Esophagus squamous epithelium (tissue), 5 donors: Measurements from ENCODE around the gene SPINK13. TPM values are rescaled to one million over a fixed set of nuclear protein-coding genes. Genes with fewer than 3 reads are reported as not detected.

Source experiments
- DNase-seq: peaks from one replicate; lab custom pipeline; 2025; lab: John Stamatoyannopoulos, UW
- H3K27ac ChIP-seq, 4 donors: fragments of 200-600 bp; sonication (generic); one replicate each; pipeline ENCODE4 v1.5.1; 2016 to 2019; ENCODE audit warnings: mild to moderate bottlenecking in 1 of 4
- H3K27me3 ChIP-seq, 4 donors: fragments of 200-600 bp; sonication (generic); 1 replicate in 3 of 4; 2 replicates in 1 of 4; pipeline versions ENCODE4 v1.5.1 to v1.6.0; 2017 to 2021; ENCODE audit warnings: antibody characterized with exemption in 1 of 4
- H3K36me3 ChIP-seq, 3 donors: fragments of 200-600 bp; sonication (generic); one replicate each; pipeline ENCODE4 v1.5.1; 2016 to 2019
- H3K4me1 ChIP-seq, 3 donors: fragments of 200-600 bp; sonication (generic); one replicate each; pipeline ENCODE4 v1.5.1; 2017 to 2019
- H3K4me3 ChIP-seq, 4 donors: fragments of 200-600 bp; sonication (generic); 1 replicate in 3 of 4; 2 replicates in 1 of 4; pipeline ENCODE4 v1.5.1; 2016 to 2019; ENCODE audit warnings: mild to moderate bottlenecking in 2 of 4, moderate library complexity in 1 of 4
- H3K9me3 ChIP-seq, 3 donors: fragments of 200-600 bp; sonication (generic); one replicate each; pipeline ENCODE4 v1.5.1; 2016 to 2019
- CTCF ChIP-seq, 6 experiments: fragments of 450-650 bp in 4 of 6; fragments of 200-600 bp in 2 of 6; sonication (generic) in 2 of 6; IDR thresholded peaks; one replicate each; pipeline ENCODE4 v1.5.1; 2016 to 2019; ENCODE audit warnings: antibody characterized with exemption in 6 of 6, mild to moderate bottlenecking in 4 of 6, moderate library complexity in 4 of 6
- POLR2A ChIP-seq, 4 donors: fragments of 450-650 bp; IDR thresholded peaks; one replicate each; pipeline ENCODE4 v1.6.1; 2017; ENCODE audit warnings: antibody characterized with exemption in 4 of 4, mild to moderate bottlenecking in 4 of 4, moderate library complexity in 3 of 4
- WGBS, 2 donors: methylation state at CpG; one replicate each; pipeline ENCODE4 v1.1.5; 2018; 5-methylcytosine and 5-hydroxymethylcytosine counted together
- intact Hi-C: fragments of 100-400 bp; cut with DNase I; formaldehyde crosslinking; loops from one replicate; pipeline ENCODE4 v1.15.0; 2022
- total RNA-seq, 4 donors: library from RNA; depleted of rRNA; stranded (reverse); fragments of >200 nt; gene quantifications; one replicate each; pipeline ENCODE4 v1.1.0, GENCODE V29; 2016
- donor health status: DM: yes; HTN: yes; CAD: no.

The SPINK13 gene
- total RNA-seq, 4 donors from 2014 or later: not detected

GRCh38 chr5:148290271-148291195, 21.9 kb downstream of the SPINK13 start:
- Histone ChIP-seq H3K9me3 (no peaks in the 10 kb centered on the region), H3K4me1 (peaks cover 0 to 6% (median 0%) of the 10 kb centered on the region in 3 donors), H3K27me3 (no peaks in the 10 kb centered on the region), H3K36me3 (no peaks in the 10 kb centered on the region), H3K27ac (no peak overlapping the region), H3K4me3 (no peak overlapping the region)
- TF ChIP-seq CTCF (IDR thresholded peaks at IDR 0.05): peak in 5 of 6 experiments; percentile 24 to 68 (median 48)
- TF ChIP-seq POLR2A (IDR thresholded peaks at IDR 0.05): no peak
- intact Hi-C loops: no loop called here
- 59 to 71% methylated on average over 6 of the region's 6 CpGs for WGBS, 2 donors
- no peak for DNase-seq

- DNase-seq: no peak
- no peak overlapping the region for H3K27ac ChIP-seq
- TF ChIP-seq POLR2A (IDR thresholded peaks at IDR 0.05): no peak
- TF ChIP-seq CTCF (IDR thresholded peaks at IDR 0.05): no peak
- H3K36me3 ChIP-seq: no peaks in the 10 kb centered on the region
- intact Hi-C loops: no loop called here
- no peaks in the 10 kb centered on the region for H3K27me3 ChIP-seq
- no peaks in the 10 kb centered on the region for H3K4me1 ChIP-seq
- H3K9me3 ChIP-seq: no peaks in the 10 kb centered on the region
- WGBS, 2 donors: 62 to 63% methylated on average over 4 of the region's 4 CpGs
- H3K4me3 ChIP-seq: no peak overlapping the region
These were observed 29.1 kb downstream of the SPINK13 start for GRCh38 chr5:148297731-148298130.

- no peak overlapping the region for H3K27ac ChIP-seq
- H3K27me3 ChIP-seq: no peaks in the 10 kb centered on the region
- no peak for DNase-seq
- H3K4me3 ChIP-seq: no peak overlapping the region
- no peaks in the 10 kb centered on the region for H3K36me3 ChIP-seq
- H3K4me1 ChIP-seq: peaks cover 0 to 12% (median 0%) of the 10 kb centered on the region in 3 donors
- no peak for TF ChIP-seq CTCF (IDR thresholded peaks at IDR 0.05)
- TF ChIP-seq POLR2A (IDR thresholded peaks at IDR 0.05): no peak
- intact Hi-C loops: no loop called here
- WGBS, 2 donors: 92% methylated on average over 1 of the region's 1 CpG
- peaks cover 0 to 6% (median 4%) of the 10 kb centered on the region in 3 donors for H3K9me3 ChIP-seq
These were observed 37.9 kb downstream of the SPINK13 start for GRCh38 chr5:148306446-148306845.

GRCh38 chr5:148309019-148309418, 40.4 kb downstream of the SPINK13 start:
- peaks cover 0 to 6% (median 4%) of the 10 kb centered on the region in 3 donors for H3K9me3 ChIP-seq
- H3K27me3 ChIP-seq: no peaks in the 10 kb centered on the region
- TF ChIP-seq POLR2A (IDR thresholded peaks at IDR 0.05) (no peak), CTCF (IDR thresholded peaks at IDR 0.05) (no peak)
- H3K36me3 ChIP-seq: no peaks in the 10 kb centered on the region
- no peak for DNase-seq
- H3K4me3 ChIP-seq: no peak overlapping the region
- intact Hi-C loops: no loop called here
- peaks cover 0 to 17% (median 0%) of the 10 kb centered on the region in 3 donors for H3K4me1 ChIP-seq
- 60 to 71% methylated on average over 3 of the region's 3 CpGs for WGBS, 2 donors
- H3K27ac ChIP-seq: peak overlapping the region in 3 of 4 donors; percentile 15 to 54 (median 49)

- DNase-seq: no peak
- TF ChIP-seq POLR2A (IDR thresholded peaks at IDR 0.05) (no peak), CTCF (IDR thresholded peaks at IDR 0.05) (no peak)
- H3K4me1 ChIP-seq: peaks cover 0 to 24% (median 0%) of the 10 kb centered on the region in 3 donors
- H3K36me3 ChIP-seq: no peaks in the 10 kb centered on the region
- H3K27ac ChIP-seq: peak overlapping the region in 2 of 4 donors; percentile 49 to 54
- intact Hi-C loops: no loop called here
- H3K27me3 ChIP-seq: no peaks in the 10 kb centered on the region
- no peak overlapping the region for H3K4me3 ChIP-seq
- peaks cover 0 to 6% (median 4%) of the 10 kb centered on the region in 3 donors for H3K9me3 ChIP-seq
These were observed 41.2 kb downstream of the SPINK13 start for GRCh38 chr5:148309746-148310145.
